GM12878 (cell line): ENCODE data around the gene NCAM2. TPM values are rescaled to one million over a fixed set of nuclear protein-coding genes. Genes with fewer than 3 reads are reported as not detected.

Experiments
- ATAC-seq: fragments of 200-7000 bp; cut with Tn5 transposase; 3 replicates; pipeline ENCODE4 v1.9.1; 2020; ENCODE audit warnings: mild to moderate bottlenecking, moderate library complexity
- BruUV-seq: library from RNA; stranded (reverse); fragments of 400-500 nt; replicated peaks from 2 replicates; lab custom pipeline; 2021; lab: Mats Ljungman, UMichigan
- CTCF ChIA-PET: fragments of 300-600 bp; sonication (Branson Sonifier 250); formaldehyde crosslinking; extraction: SDS; loops from one replicate; lab custom pipeline; 2021; ENCODE audit warnings: inconsistent platforms; lab: Yijun Ruan, JAX
- POLR2A ChIA-PET: fragments of 350-600 bp; formaldehyde crosslinking; extraction: SDS; loops from one replicate; lab custom pipeline; 2021; ENCODE audit warnings: inconsistent platforms; lab: Charles Lee
- RAD21 ChIA-PET: fragments of 300-600 bp; sonication (Branson Sonifier 250); formaldehyde crosslinking; loops from one replicate; lab custom pipeline; 2023; ENCODE audit warnings: antibody characterized with exemption; ENCODE audit not compliant: unreplicated experiment; lab: Charles Lee
- SMC1A ChIA-PET: fragments of 300-600 bp; sonication (Branson Sonifier 250); formaldehyde crosslinking; loops from one replicate; lab custom pipeline; 2023; ENCODE audit not compliant: unreplicated experiment, uncharacterized antibody; lab: Charles Lee
- DNase-seq: peaks from one replicate; pipeline ENCODE4 v3.0.0-alpha.2; 2011; ENCODE audit warnings: low read depth, low spot score
- FAIRE-seq: peaks from 3 replicates; lab custom pipeline; 2011; peaks lifted over from hg19 to GRCh38; lab: Jason Lieb, UNC
- H2AFZ ChIP-seq: 2 replicates; pipeline ENCODE4 v1.6.0; 2011; ENCODE audit warnings: low read depth, low read length, control low read depth; ENCODE audit not compliant: control insufficient read depth
- H3K27ac ChIP-seq: 2 replicates; pipeline ENCODE4 v1.5.1; 2011; ENCODE audit warnings: control low read depth; ENCODE audit not compliant: control insufficient read depth, insufficient read depth
- H3K27me3 ChIP-seq, 2 experiments: replicated peaks in 1 of 2; 2 replicates each; pipeline versions ENCODE4 v1.6.0 to v1.6.1; 2011; ENCODE audit warnings: low read length in 1 of 2; ENCODE audit not compliant: control insufficient read depth in 2 of 2, insufficient read depth in 2 of 2
- H3K36me3 ChIP-seq, 2 experiments: 2 replicates each; pipeline ENCODE4 v1.5.1; 2011; ENCODE audit warnings: low read length in 1 of 2; ENCODE audit not compliant: control insufficient read depth in 2 of 2, insufficient read depth in 2 of 2
- H3K4me1 ChIP-seq: 2 replicates; pipeline ENCODE4 v1.6.1; 2011; ENCODE audit warnings: mild to moderate bottlenecking, low read length, moderate library complexity, mixed read lengths; ENCODE audit not compliant: control insufficient read depth, insufficient read depth
- H3K4me2 ChIP-seq: 2 replicates; pipeline ENCODE4 v1.6.0; 2011; ENCODE audit warnings: control low read depth; ENCODE audit not compliant: control insufficient read depth, insufficient read depth
- H3K4me3 ChIP-seq: fragments of 200-600 bp; sonication (generic); 2 replicates; pipeline ENCODE4 v1.5.1; 2016
- H3K79me2 ChIP-seq: 2 replicates; pipeline ENCODE4 v1.6.0; 2011; ENCODE audit warnings: low read length; ENCODE audit not compliant: control insufficient read depth, insufficient read depth
- H3K9ac ChIP-seq: 2 replicates; pipeline ENCODE4 v1.8.0; 2011; ENCODE audit warnings: low read length, control low read depth, mixed read lengths; ENCODE audit not compliant: control insufficient read depth, insufficient read depth
- H3K9me3 ChIP-seq: replicated peaks from 3 replicates; pipeline ENCODE4 v1.5.1; 2011; ENCODE audit warnings: mild to moderate bottlenecking, low read length; ENCODE audit not compliant: control insufficient read depth, insufficient read depth
- H4K20me1 ChIP-seq: 2 replicates; pipeline ENCODE4 v1.6.0; 2011; ENCODE audit not compliant: control insufficient read depth, insufficient read depth
- BACH1 ChIP-seq: fragments of 450-650 bp; IDR thresholded peaks from 2 replicates; pipeline ENCODE4 v1.6.1; 2017; ENCODE audit warnings: mild to moderate bottlenecking, borderline replicate concordance
- BMI1 ChIP-seq: fragments of 450-650 bp; IDR thresholded peaks from 2 replicates; pipeline ENCODE4 v1.6.1; 2016; ENCODE audit warnings: mild to moderate bottlenecking, moderate library complexity, borderline replicate concordance
- BRCA1 ChIP-seq: IDR thresholded peaks from 2 replicates; pipeline ENCODE4 v1.6.1; 2011; ENCODE audit warnings: low read depth, low read length, improper control_type of control experiment
- JUNB ChIP-seq: IDR thresholded peaks from 2 replicates; pipeline ENCODE4 v1.6.1; 2016; ENCODE audit warnings: antibody characterized with exemption, mild to moderate bottlenecking
- MTA2 ChIP-seq: fragments of 450-650 bp; IDR thresholded peaks from 2 replicates; pipeline ENCODE4 v1.6.1; 2016; ENCODE audit warnings: low read depth, mild to moderate bottlenecking, moderate library complexity
- MXI1 ChIP-seq: fragments of 150-350 bp; IDR thresholded peaks from 2 replicates; pipeline ENCODE4 v1.6.1; 2011; ENCODE audit warnings: low read depth, mild to moderate bottlenecking, inconsistent platforms, low read length, improper control_type of control experiment
- RAD21 ChIP-seq: IDR thresholded peaks from 2 replicates; pipeline ENCODE4 v1.6.1; 2011; ENCODE audit warnings: mild to moderate bottlenecking, low read depth, low read length, moderate library complexity; ENCODE audit not compliant: insufficient read depth
- REST ChIP-seq: IDR thresholded peaks from 2 replicates; pipeline ENCODE4 v1.6.1; 2012; ENCODE audit warnings: mild to moderate bottlenecking, low read depth, low read length
- TCF7 ChIP-seq: IDR thresholded peaks from 2 replicates; pipeline ENCODE4 v1.6.1; 2014; ENCODE audit warnings: antibody characterized with exemption, borderline replicate concordance
- WRNIP1 ChIP-seq: IDR thresholded peaks from 2 replicates; pipeline ENCODE4 v1.6.1; 2011; ENCODE audit warnings: low read depth, low read length, improper control_type of control experiment, borderline replicate concordance
- WGBS: methylation state at CpG from one replicate; pipeline ENCODE4 v1.1.6; 2016; ENCODE audit warnings: low lambda C conversion rate; ENCODE audit not compliant: insufficient replicate concordance, insufficient coverage; ENCODE audit errors: missing lambda C conversion rate; 5-methylcytosine and 5-hydroxymethylcytosine counted together
- in situ Hi-C: fragments of 300-500 bp; cut with MboI; formaldehyde crosslinking; loops from 9 replicates; pipeline ENCODE4 v1.14.3; 2018; ENCODE audit warnings: mixed read lengths
- intact Hi-C: fragments of 100-400 bp; cut with micrococcal nuclease; formaldehyde crosslinking; loops from one replicate; pipeline ENCODE4 v1.14.2; 2022; ENCODE audit not compliant: unreplicated experiment
- polyA plus RNA-seq, 11 experiments: library from polyadenylated mRNA; depleted of rRNA in 4 of 11; unstranded in 6 of 11; stranded (reverse) in 5 of 11; fragments of >200 nt; fragmentation: Nextera tagmentation in 4 of 11; fragmentation: Illumina TruSeq in 1 of 11; extraction: Ambion mirVana in 4 of 11; extraction: Trizol in 1 of 11; gene quantifications; 1 replicate in 1 of 11; 2 replicates in 10 of 11; pipeline versions ENCODE4 v1.2.1 to v1.2.3, GENCODE V29; 2011 to 2016; ENCODE audit warnings: inconsistent platforms in 2 of 11, missing spikeins in 2 of 11, low read depth in 1 of 11
- total RNA-seq, 4 experiments: library from RNA; depleted of rRNA in 3 of 4; stranded (reverse); fragments of >200 nt in 3 of 4; fragmentation: Illumina TruSeq in 1 of 4; extraction: Trizol in 1 of 4; gene quantifications; 2 replicates each; pipeline versions ENCODE4 v1.2.1 to v1.2.3, GENCODE V29; 2013 to 2021
- TF ChIP-seq, protein P1 (sequence below): fragments of 450-650 bp; formaldehyde crosslinking; IDR thresholded peaks from 2 replicates; pipeline ENCODE4 v1.4.0; 2022; ENCODE audit warnings: mild to moderate bottlenecking, moderate library complexity

NCAM2 gene
- total and polyA plus RNA-seq, 10 of the 15 experiments (the other 5 are each of a cell fraction or from before 2014, with no cell fraction given): 0.23 to 0.27 TPM; not detected in 8

DNA sequence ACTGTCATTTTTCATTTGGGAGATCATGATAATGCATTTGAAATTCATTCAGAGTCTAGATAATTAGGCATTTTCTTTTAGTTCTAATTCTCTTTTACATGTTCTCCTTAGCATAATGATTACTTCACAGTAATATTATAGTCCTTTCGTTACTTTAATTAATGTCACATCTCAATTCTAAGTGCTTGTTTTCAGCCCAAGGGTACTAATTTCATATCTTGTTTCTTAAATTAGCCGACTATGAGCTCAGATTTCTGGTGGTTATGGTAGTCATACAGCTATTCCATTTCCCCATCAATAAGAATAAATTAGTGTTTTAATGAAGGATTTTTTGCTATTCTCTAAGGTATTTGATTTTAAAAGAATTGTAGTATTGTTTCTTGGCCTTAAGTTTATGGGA, 120.9 kb downstream of the NCAM2 start (continued):
- TF ChIP-seq MTA2 (no peak), JUNB (no peak)
- TF ChIP-seq, all 136 proteins: peak for 0

DNA sequence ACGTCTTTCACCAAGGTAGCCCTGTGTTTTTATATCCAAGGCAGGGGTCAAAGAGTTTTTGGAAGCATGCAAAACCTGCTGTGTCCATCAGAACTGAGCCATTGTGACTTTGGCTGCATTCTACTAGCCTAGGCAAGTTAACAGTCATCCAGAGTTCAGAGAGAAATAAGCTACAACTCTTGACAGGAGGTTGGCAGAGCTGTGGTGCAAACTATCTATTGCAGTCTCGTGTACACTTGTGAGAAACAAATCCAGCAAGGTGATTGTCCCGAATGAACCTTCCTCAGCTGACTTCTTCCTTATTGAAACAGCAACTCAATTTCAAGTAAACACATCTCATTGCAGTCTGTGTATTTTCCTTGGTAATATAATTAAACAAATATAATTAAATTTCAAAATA, 124.5 kb downstream of the NCAM2 start:
- SMC1A ChIA-PET: no interaction called here
- POLR2A ChIA-PET: no interaction called here
- H3K9ac ChIP-seq: no peak overlapping the region
- TF ChIP-seq BACH1 (no peak), BRCA1 (no peak)
- DNase-seq (no peak), ATAC-seq (no peak), FAIRE-seq (no peak)
- no peaks in the 10 kb centered on the region for H3K9me3 ChIP-seq
- no peak overlapping the region for H3K4me3 ChIP-seq
- RAD21 ChIA-PET: no interaction called here
- in situ Hi-C loops (no loop called here), intact Hi-C loops (no loop called here)
- no peak overlapping the region for H3K4me2 ChIP-seq
- H3K79me2 ChIP-seq: no peaks in the 10 kb centered on the region
- CTCF ChIA-PET: no interaction called here
- H2AFZ ChIP-seq: no peak overlapping the region
- H3K4me1 ChIP-seq: no peaks in the 10 kb centered on the region
- H3K27ac ChIP-seq: no peak overlapping the region
- no peaks in the 10 kb centered on the region for H3K36me3 ChIP-seq
- 10% methylated on average over 3 of the region's 3 CpGs for WGBS
- H3K27me3 ChIP-seq: no peaks in the 10 kb centered on the region
- no peaks in the 10 kb centered on the region for H4K20me1 ChIP-seq
- no TSS peak for BruUV-seq

GRCh38 chr21:21132390-21132789, 134.2 kb downstream of the NCAM2 start:
- POLR2A ChIA-PET: no interaction called here
- CTCF ChIA-PET: no interaction called here
- FAIRE-seq: no peak
- TF ChIP-seq REST (no peak), BMI1 (no peak), RAD21 (no peak), TCF7 (no peak), MXI1 (no peak), WRNIP1 (no peak)
- TF ChIP-seq, protein P1, sequence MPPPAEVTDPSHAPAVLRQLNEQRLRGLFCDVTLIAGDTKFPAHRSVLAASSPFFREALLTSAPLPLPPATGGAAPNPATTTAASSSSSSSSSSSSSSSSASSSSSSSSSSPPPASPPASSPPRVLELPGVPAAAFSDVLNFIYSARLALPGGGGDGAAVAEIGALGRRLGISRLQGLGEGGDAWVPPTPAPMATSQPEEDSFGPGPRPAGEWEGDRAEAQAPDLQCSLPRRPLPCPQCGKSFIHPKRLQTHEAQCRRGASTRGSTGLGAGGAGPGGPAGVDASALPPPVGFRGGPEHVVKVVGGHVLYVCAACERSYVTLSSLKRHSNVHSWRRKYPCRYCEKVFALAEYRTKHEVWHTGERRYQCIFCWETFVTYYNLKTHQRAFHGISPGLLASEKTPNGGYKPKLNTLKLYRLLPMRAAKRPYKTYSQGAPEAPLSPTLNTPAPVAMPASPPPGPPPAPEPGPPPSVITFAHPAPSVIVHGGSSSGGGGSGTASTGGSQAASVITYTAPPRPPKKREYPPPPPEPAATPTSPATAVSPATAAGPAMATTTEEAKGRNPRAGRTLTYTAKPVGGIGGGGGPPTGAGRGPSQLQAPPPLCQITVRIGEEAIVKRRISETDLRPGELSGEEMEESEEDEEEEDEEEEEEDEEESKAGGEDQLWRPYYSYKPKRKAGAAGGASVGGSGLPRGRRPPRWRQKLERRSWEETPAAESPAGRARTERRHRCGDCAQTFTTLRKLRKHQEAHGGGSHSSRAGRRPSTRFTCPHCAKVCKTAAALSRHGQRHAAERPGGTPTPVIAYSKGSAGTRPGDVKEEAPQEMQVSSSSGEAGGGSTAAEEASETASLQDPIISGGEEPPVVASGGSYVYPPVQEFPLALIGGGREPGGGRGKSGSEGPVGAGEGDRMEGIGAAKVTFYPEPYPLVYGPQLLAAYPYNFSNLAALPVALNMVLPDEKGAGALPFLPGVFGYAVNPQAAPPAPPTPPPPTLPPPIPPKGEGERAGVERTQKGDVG: no peak

More at GRCh38 chr21:21132390-21132789, 134.2 kb downstream of the NCAM2 start:
- in situ Hi-C loops: no loop called here
- no peaks in the 10 kb centered on the region for H3K9me3 ChIP-seq
- H3K79me2 ChIP-seq: no peaks in the 10 kb centered on the region
- DNase-seq (no peak), ATAC-seq (no peak)
- H3K4me1 ChIP-seq: no peaks in the 10 kb centered on the region
- H3K4me2 ChIP-seq: no peak overlapping the region
- H2AFZ ChIP-seq: no peak overlapping the region
- no TSS peak for BruUV-seq
- no peak overlapping the region for H3K4me3 ChIP-seq
- H3K9ac ChIP-seq: no peak overlapping the region
- SMC1A ChIA-PET: no interaction called here
- intact Hi-C loops: no loop called here
- no peak overlapping the region for H3K27ac ChIP-seq
- no peaks in the 10 kb centered on the region for H3K36me3 ChIP-seq
- RAD21 ChIA-PET: no interaction called here
- no peaks in the 10 kb centered on the region for H4K20me1 ChIP-seq
- no peaks in the 10 kb centered on the region for H3K27me3 ChIP-seq
